Mucosa of stomach (tissue), 1 donor: Measurements from ENCODE around the gene ANKMY2.
A peak's percentile ranks its signal among the peaks of the same experiment; 100 is the strongest.
"Not testable (repeated sequence)": the region's sequence is repeated elsewhere in the genome, so short reads cannot be mapped to it uniquely, and the experiment has no call there.

ENCODE experiments used
- H3K27me3 ChIP-seq: one replicate; pipeline ENCODE4 v1.7.0; 2013; ENCODE audit warnings: mild to moderate bottlenecking, low read length; ENCODE audit not compliant: control insufficient read depth, insufficient read depth
- H3K36me3 ChIP-seq: one replicate; pipeline ENCODE4 v1.7.0; 2013; ENCODE audit warnings: low read length; ENCODE audit not compliant: control insufficient read depth, insufficient read depth
- H3K4me1 ChIP-seq: one replicate; pipeline ENCODE4 v1.7.0; 2013; ENCODE audit warnings: mild to moderate bottlenecking, low read length; ENCODE audit not compliant: control insufficient read depth, insufficient read depth
- H3K4me3 ChIP-seq: one replicate; pipeline ENCODE4 v1.7.0; 2013; ENCODE audit warnings: low read length
- H3K9ac ChIP-seq: one replicate; pipeline ENCODE4 v1.7.0; 2013; ENCODE audit warnings: mild to moderate bottlenecking, low read length, moderate library complexity
- H3K9me3 ChIP-seq: one replicate; pipeline ENCODE4 v1.7.0; 2013; ENCODE audit warnings: mild to moderate bottlenecking, low read length, moderate library complexity; ENCODE audit not compliant: control insufficient read depth
- donor health status: Pancreatic carcinoma.

ANKMY2 gene

DNA sequence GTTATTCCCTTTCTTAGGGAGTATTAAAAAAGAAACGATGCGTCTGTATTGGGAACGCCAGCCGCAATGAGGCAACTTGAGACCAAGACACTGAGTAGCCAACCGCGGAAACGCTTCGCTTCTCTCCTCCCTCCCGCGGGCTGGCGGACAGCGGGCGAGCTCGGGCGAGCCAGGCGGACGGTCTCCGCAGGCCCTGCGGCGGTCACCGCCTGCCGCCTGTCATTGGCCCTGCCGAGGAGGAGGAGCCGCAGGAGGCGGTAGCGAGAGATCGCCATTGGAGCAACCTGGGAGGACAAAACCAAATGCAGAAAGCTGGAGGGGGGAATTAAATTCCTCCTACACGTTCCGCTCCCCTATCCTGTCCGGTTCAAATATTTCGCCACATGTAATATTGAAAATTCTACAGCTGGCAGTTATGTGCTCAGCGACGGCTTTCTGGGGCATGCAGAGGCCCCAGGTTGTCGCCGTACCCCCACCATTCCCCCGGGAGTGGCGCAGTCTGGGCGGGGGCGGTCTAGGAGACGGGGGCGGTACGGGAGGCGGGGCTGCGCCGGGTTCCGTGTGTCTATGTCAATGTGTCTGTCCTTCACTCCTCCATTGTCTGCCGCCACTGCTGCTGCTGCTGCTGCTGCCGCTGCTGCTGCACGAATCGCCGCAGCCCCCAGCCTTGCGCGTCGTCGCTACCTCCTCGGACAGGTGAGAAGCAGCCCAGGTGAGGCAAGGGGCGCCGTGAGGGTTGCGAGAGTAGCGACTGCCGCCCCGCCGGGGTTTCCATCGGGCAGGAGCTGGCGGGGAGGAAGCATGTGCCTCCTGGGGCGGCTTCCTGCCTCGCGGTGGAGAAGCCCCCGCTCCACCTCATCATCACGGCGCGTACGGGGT is at the start of gene ANKMY2, which contains the start of gene BZW2:
Gene ANKMY2 (minus strand): TSS at position 162 of the 879 bp plus-strand sequence. CDS start 181 bp downstream, outside the sequence.
Gene BZW2 (plus strand): TSS at position 589 of the 879 bp plus-strand sequence. CDS start 19,263 bp downstream, outside the sequence.
- H3K9me3 ChIP-seq, result no peaks in the 10 kb centered on the region
- H3K4me1 ChIP-seq, result peaks cover 26% of the 10 kb centered on the region
- peak within 1 kb of the TSS; percentile 84 for H3K4me3 ChIP-seq
- no peaks in the 10 kb centered on the region for H3K27me3 ChIP-seq
- H3K36me3 ChIP-seq, result no peaks in the 10 kb centered on the region
- peak within 1 kb of the TSS; percentile 90 for H3K9ac ChIP-seq

DNA sequence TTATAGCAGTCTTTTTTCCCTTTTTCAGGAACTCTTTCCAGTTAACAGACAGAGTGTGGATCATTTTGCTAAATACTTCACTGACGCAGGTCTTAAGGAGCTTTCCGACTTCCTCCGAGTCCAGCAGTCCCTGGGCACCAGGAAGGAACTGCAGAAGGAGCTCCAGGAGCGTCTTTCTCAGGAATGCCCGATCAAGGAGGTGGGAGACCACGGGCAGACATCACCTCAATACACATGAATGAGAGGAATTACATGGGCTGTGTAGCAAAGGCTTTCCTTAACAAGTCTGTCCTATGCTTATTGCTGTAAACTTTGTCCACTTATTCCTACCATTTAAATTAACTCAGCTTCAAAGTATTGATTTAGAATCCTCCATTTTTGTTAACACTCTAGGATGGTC is 49.3 kb upstream of the ANKMY2 start:
- Histone ChIP-seq H3K36me3 (peaks cover 9% of the 10 kb centered on the region), H3K9ac (no peak overlapping the region), H3K9me3 (no peaks in the 10 kb centered on the region), H3K4me3 (no peak overlapping the region), H3K27me3 (no peaks in the 10 kb centered on the region), H3K4me1 (peaks cover 8% of the 10 kb centered on the region)

DNA sequence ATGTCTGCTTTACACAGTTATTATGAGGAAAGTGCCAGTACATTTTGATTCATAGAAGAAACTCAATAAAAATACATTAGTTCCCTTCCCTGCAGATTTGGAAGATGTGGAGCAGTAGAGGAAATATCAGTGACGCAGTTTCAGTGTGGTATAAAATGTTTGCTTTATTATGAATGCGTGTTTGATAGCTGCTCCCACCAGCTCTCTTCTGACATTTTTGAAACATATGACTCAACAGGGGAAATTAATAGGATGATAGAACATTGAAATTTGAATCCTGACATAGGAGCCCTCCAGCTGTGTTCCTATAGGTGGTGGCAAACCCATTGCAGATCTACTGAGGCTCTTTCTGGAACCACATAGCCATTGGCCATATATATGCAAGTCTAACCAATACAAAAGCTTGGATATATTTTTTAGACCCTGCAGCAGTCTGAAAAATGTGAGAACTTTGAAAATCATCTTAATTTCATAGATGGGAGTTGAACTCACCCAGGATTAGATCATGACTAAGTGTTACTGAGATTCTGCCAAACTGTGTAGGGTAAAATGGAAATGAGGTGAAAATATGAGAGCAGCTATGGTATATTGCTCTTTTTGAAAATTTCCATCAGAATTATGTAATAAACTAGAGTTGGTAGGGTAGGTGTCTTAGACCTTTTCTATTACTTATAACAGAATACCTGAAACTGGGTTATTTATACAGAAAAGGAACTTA is 48.2 kb upstream of the ANKMY2 start:
- Histone ChIP-seq H3K36me3 (peaks cover 9% of the 10 kb centered on the region), H3K4me1 (peaks cover 8% of the 10 kb centered on the region), H3K9me3 (no peaks in the 10 kb centered on the region), H3K9ac (no peak overlapping the region), H3K27me3 (no peaks in the 10 kb centered on the region), H3K4me3 (no peak overlapping the region)

DNA sequence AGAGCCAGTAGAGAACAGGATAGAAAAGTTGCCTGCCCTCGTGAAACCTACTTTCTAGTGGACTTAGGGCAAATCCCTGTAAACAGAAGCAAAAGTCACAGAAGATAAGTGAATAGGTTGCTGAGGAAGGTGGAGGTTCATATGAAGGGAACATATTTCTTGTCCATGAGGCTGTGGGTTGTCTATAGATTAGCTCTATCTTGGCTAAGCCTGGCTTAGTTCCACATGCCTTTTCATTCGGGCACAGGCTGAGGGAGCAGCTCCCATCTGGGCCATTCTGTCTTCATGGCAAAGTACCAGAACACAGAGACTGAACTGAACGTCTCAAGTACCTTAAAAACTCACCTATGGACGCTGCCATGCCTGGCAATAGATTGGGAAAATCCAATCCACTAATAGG is 45.7 kb upstream of the ANKMY2 start:
- no peak overlapping the region for H3K4me3 ChIP-seq
- H3K9me3 ChIP-seq, result no peaks in the 10 kb centered on the region
- no peaks in the 10 kb centered on the region for H3K36me3 ChIP-seq
- no peak overlapping the region for H3K9ac ChIP-seq
- H3K27me3 ChIP-seq, result no peaks in the 10 kb centered on the region
- peaks cover 8% of the 10 kb centered on the region for H3K4me1 ChIP-seq

GRCh38 chr7:16688249-16688648 is 42.7 kb upstream of the ANKMY2 start:
- no peaks in the 10 kb centered on the region for H3K27me3 ChIP-seq
- H3K9ac ChIP-seq, result no peak overlapping the region
- H3K4me1 ChIP-seq, result peaks cover 8% of the 10 kb centered on the region
- H3K36me3 ChIP-seq, result no peaks in the 10 kb centered on the region
- H3K4me3 ChIP-seq, result no peak overlapping the region
- H3K9me3 ChIP-seq, result no peaks in the 10 kb centered on the region

DNA sequence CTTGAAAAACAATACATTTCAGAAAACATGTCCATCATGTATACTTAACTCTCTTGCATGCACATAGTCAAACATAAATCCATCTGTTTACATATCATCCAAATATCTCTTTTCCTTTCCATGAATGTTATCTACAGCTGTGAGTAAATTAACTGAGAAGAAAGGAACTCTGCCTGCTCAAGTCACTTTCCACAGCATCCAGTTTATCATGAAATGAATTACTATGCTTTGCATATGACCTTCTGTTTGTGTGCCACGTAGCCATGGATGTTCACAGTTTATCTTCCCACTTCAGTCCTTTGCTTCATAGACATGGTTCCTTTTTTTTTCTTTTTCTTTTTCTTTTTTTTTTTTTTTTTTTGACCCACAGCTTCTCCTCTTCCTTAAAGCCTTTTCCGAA is 40.0 kb upstream of the ANKMY2 start:
- Histone ChIP-seq H3K36me3 (no peaks in the 10 kb centered on the region), H3K9ac (no peak overlapping the region)

DNA sequence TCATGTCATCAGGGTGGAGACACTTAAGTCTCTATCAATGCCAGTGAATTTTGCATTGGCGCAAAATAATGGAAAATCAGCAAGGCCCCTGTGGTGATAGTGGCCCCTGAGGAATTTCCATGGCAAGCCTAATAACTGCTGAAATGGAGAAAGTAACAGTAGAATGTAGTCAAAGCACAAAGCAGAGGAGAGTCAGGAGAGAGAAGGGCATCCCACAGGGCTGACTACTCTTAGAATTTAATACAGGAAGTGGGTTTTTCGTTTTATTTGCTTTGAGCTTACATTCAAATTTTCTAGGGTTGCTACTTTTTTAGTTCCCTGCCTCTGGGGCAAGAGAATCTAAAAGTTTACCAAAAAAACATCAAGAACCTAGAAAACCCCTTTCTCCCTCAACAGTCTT is 39.4 kb upstream of the ANKMY2 start:
- H3K9ac ChIP-seq, result no peak overlapping the region
- no peaks in the 10 kb centered on the region for H3K27me3 ChIP-seq
- H3K4me1 ChIP-seq, result no peaks in the 10 kb centered on the region
- no peak overlapping the region for H3K4me3 ChIP-seq
- H3K9me3 ChIP-seq, result no peaks in the 10 kb centered on the region
- H3K36me3 ChIP-seq, result no peaks in the 10 kb centered on the region

More for the DNA sequence above, 40.0 kb upstream of the ANKMY2 start:
- Histone ChIP-seq H3K4me3 (no peak overlapping the region), H3K4me1 (no peaks in the 10 kb centered on the region), H3K9me3 (no peaks in the 10 kb centered on the region), H3K27me3 (no peaks in the 10 kb centered on the region)

GRCh38 chr7:16678645-16679566 is 33.4 kb upstream of the ANKMY2 start:
- H3K36me3 ChIP-seq, H3K4me3 ChIP-seq, H3K4me1 ChIP-seq, H3K9me3 ChIP-seq, H3K27me3 ChIP-seq, H3K9ac ChIP-seq: not testable (repeated sequence)

- H3K36me3 ChIP-seq, result no peaks in the 10 kb centered on the region
These were observed 32.5 kb upstream of the ANKMY2 start for GRCh38 chr7:16677978-16678494.

DNA sequence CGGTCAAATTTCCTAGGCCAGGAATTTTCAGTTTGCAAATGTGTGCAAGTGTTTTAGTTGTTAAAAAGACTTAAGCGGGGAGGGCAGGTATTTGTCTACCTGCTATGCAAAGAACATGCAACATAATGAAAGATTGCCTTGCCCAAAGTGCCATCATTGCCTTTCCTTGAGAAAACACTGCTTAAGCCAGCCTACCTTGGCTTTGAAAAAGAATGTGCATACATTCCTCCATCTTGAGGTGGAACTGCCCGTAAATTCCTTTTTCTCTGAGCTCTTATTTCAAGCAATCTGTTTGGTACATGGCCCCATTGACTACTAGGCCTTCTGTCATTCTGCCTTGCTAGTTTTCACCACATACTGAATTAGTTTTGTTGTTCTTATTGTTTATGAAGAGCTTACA is 29.7 kb upstream of the ANKMY2 start:
- no peaks in the 10 kb centered on the region for H3K36me3 ChIP-seq
- no peak overlapping the region for H3K9ac ChIP-seq
- no peaks in the 10 kb centered on the region for H3K9me3 ChIP-seq
- H3K4me3 ChIP-seq, result no peak overlapping the region
- H3K27me3 ChIP-seq, result no peaks in the 10 kb centered on the region
- no peaks in the 10 kb centered on the region for H3K4me1 ChIP-seq

More at GRCh38 chr7:16677978-16678494, 32.5 kb upstream of the ANKMY2 start:
- no peaks in the 10 kb centered on the region for H3K9me3 ChIP-seq
- H3K4me3 ChIP-seq, result no peak overlapping the region
- no peaks in the 10 kb centered on the region for H3K4me1 ChIP-seq
- no peak overlapping the region for H3K9ac ChIP-seq
- no peaks in the 10 kb centered on the region for H3K27me3 ChIP-seq

GRCh38 chr7:16671811-16672210 is 26.3 kb upstream of the ANKMY2 start:
- H3K9me3 ChIP-seq, result no peaks in the 10 kb centered on the region
- H3K36me3 ChIP-seq, result no peaks in the 10 kb centered on the region
- H3K4me3 ChIP-seq, result no peak overlapping the region
- no peaks in the 10 kb centered on the region for H3K27me3 ChIP-seq
- no peak overlapping the region for H3K9ac ChIP-seq
- peaks cover 13% of the 10 kb centered on the region for H3K4me1 ChIP-seq
